MM.1S (cell line): Measurements from ENCODE around the gene NEURL1.

ENCODE experiments used
- DNase-seq: peaks from one replicate; pipeline ENCODE4 v3.0.0-alpha.2; 2015
- H2AFZ ChIP-seq: fragments of 300-600 bp; sonication (generic); 2 replicates; pipeline ENCODE4 v1.6.0; 2016; ENCODE audit warnings: antibody characterized with exemption, low read length
- H3F3A ChIP-seq: fragments of 300-600 bp; sonication (generic); 2 replicates; pipeline ENCODE4 v1.6.1; 2016; ENCODE audit warnings: mild to moderate bottlenecking, antibody characterized with exemption, low read length, moderate library complexity, mixed read lengths; ENCODE audit not compliant: insufficient read depth
- H3K27ac ChIP-seq: fragments of 300-600 bp; sonication (generic); 2 replicates; pipeline ENCODE4 v1.5.1; 2016; ENCODE audit warnings: mild to moderate bottlenecking, low read length
- H3K27me3 ChIP-seq: fragments of 300-600 bp; sonication (generic); replicated peaks from 2 replicates; pipeline ENCODE4 v1.6.0; 2016; ENCODE audit warnings: low read length; ENCODE audit not compliant: insufficient read depth
- H3K36me3 ChIP-seq: fragments of 300-600 bp; sonication (generic); replicated peaks from 2 replicates; pipeline ENCODE4 v1.6.1; 2016; ENCODE audit warnings: mild to moderate bottlenecking, low read length, mixed read lengths; ENCODE audit not compliant: insufficient read depth
- H3K4me1 ChIP-seq: fragments of 300-600 bp; sonication (generic); 2 replicates; pipeline ENCODE4 v1.6.1; 2016; ENCODE audit warnings: low read length, mixed read lengths
- H3K4me2 ChIP-seq: fragments of 300-600 bp; sonication (generic); 2 replicates; pipeline ENCODE4 v1.6.0; 2016; ENCODE audit warnings: low read depth, low read length
- H3K4me3 ChIP-seq: fragments of 300-600 bp; sonication (generic); 2 replicates; pipeline ENCODE4 v1.5.1; 2016; ENCODE audit warnings: low read length, mixed read lengths
- H3K79me2 ChIP-seq: fragments of 300-600 bp; sonication (generic); 2 replicates; pipeline ENCODE4 v1.6.1; 2016; ENCODE audit warnings: mixed run types, low read length, mixed read lengths
- H3K9ac ChIP-seq: fragments of 300-600 bp; sonication (generic); 2 replicates; pipeline ENCODE4 v1.6.1; 2016; ENCODE audit warnings: low read length, mixed read lengths
- H3K9me2 ChIP-seq: fragments of 300-600 bp; sonication (generic); replicated peaks from 2 replicates; pipeline ENCODE4 v1.6.1; 2016; ENCODE audit warnings: mild to moderate bottlenecking, low read length, mixed read lengths; ENCODE audit not compliant: insufficient read depth
- H3K9me3 ChIP-seq: fragments of 300-600 bp; sonication (generic); replicated peaks from 2 replicates; pipeline ENCODE4 v1.6.1; 2016; ENCODE audit warnings: mild to moderate bottlenecking, low read length, mixed read lengths; ENCODE audit not compliant: insufficient read depth
- H4K20me1 ChIP-seq: fragments of 300-600 bp; sonication (generic); 2 replicates; pipeline ENCODE4 v1.6.1; 2016; ENCODE audit warnings: mild to moderate bottlenecking, low read length, moderate library complexity, mixed read lengths; ENCODE audit not compliant: insufficient read depth
- CTCF ChIP-seq: fragments of 300-600 bp; sonication (generic); IDR thresholded peaks from 2 replicates; pipeline ENCODE4 v1.5.1; 2016; ENCODE audit warnings: antibody characterized with exemption, low read length, mixed read lengths
- EZH2 ChIP-seq: fragments of 300-600 bp; sonication (generic); optimal IDR thresholded peaks from 2 replicates; pipeline ENCODE3; 2017; ENCODE audit warnings: low read depth, mild to moderate bottlenecking, antibody characterized with exemption, low read length, mixed read lengths
- EZH2phosphoT487 ChIP-seq: fragments of 300-600 bp; sonication (generic); IDR thresholded peaks from 2 replicates; pipeline ENCODE4 v1.6.1; 2018; ENCODE audit warnings: antibody characterized with exemption, low read length

NEURL1 gene

GRCh38 chr10:103621783-103622125, 128.2 kb downstream of the NEURL1 start:
- no peaks in the 10 kb centered on the region for H4K20me1 ChIP-seq
- H3K4me3 ChIP-seq: no peak overlapping the region
- H3K9me2 ChIP-seq: no peaks in the 10 kb centered on the region
- no peak for TF ChIP-seq EZH2phosphoT487
- TF ChIP-seq CTCF: no peak
- no peak overlapping the region for H2AFZ ChIP-seq
- H3K4me2 ChIP-seq: no peak overlapping the region
- DNase-seq: no peak
- no peaks in the 10 kb centered on the region for H3K4me1 ChIP-seq
- no peak overlapping the region for H3K9ac ChIP-seq
- no peak overlapping the region for H3K27ac ChIP-seq
- H3K9me3 ChIP-seq: no peaks in the 10 kb centered on the region
- no peaks in the 10 kb centered on the region for H3F3A ChIP-seq
- H3K36me3 ChIP-seq: no peaks in the 10 kb centered on the region
- H3K27me3 ChIP-seq: no peaks in the 10 kb centered on the region
- no peaks in the 10 kb centered on the region for H3K79me2 ChIP-seq

- no peaks in the 10 kb centered on the region for H3K79me2 ChIP-seq
- H3K27ac ChIP-seq: no peak overlapping the region
- H4K20me1 ChIP-seq: no peaks in the 10 kb centered on the region
- H3K36me3 ChIP-seq: no peaks in the 10 kb centered on the region
- no peak overlapping the region for H3K4me2 ChIP-seq
- no peak overlapping the region for H2AFZ ChIP-seq
- DNase-seq: no peak
- no peaks in the 10 kb centered on the region for H3K9me3 ChIP-seq
- H3K9ac ChIP-seq: no peak overlapping the region
- H3K4me3 ChIP-seq: no peak overlapping the region
- H3F3A ChIP-seq: no peaks in the 10 kb centered on the region
- no peaks in the 10 kb centered on the region for H3K27me3 ChIP-seq
- no peak for TF ChIP-seq EZH2
- no peaks in the 10 kb centered on the region for H3K9me2 ChIP-seq
- H3K4me1 ChIP-seq: no peaks in the 10 kb centered on the region
These were observed 128.8 kb downstream of the NEURL1 start for GRCh38 chr10:103622286-103622685.

- H3K9me3 ChIP-seq: no peaks in the 10 kb centered on the region
- H3K4me3 ChIP-seq: no peak overlapping the region
- no peak overlapping the region for H3K9ac ChIP-seq
- no peak overlapping the region for H3K4me2 ChIP-seq
- H3K27me3 ChIP-seq: no peaks in the 10 kb centered on the region
- H3K27ac ChIP-seq: no peak overlapping the region
- no peak overlapping the region for H2AFZ ChIP-seq
- TF ChIP-seq CTCF (no peak), EZH2phosphoT487 (no peak), EZH2 (no peak)
- no peaks in the 10 kb centered on the region for H3K9me2 ChIP-seq
- H3F3A ChIP-seq: no peaks in the 10 kb centered on the region
- DNase-seq: no peak
- H3K79me2 ChIP-seq: no peaks in the 10 kb centered on the region
- H3K36me3 ChIP-seq: no peaks in the 10 kb centered on the region
- H3K4me1 ChIP-seq: no peaks in the 10 kb centered on the region
- H4K20me1 ChIP-seq: no peaks in the 10 kb centered on the region
These were observed 129.6 kb downstream of the NEURL1 start for GRCh38 chr10:103622935-103623574.

GRCh38 chr10:103626178-103626577, 132.7 kb downstream of the NEURL1 start:
- TF ChIP-seq CTCF (no peak), EZH2phosphoT487 (no peak), EZH2 (no peak)

More at GRCh38 chr10:103626178-103626577, 132.7 kb downstream of the NEURL1 start:
- no peak overlapping the region for H3K27ac ChIP-seq
- H3K36me3 ChIP-seq: no peaks in the 10 kb centered on the region
- H4K20me1 ChIP-seq: no peaks in the 10 kb centered on the region
- H3K4me1 ChIP-seq: no peaks in the 10 kb centered on the region
- H3K9ac ChIP-seq: no peak overlapping the region
- no peak overlapping the region for H3K4me3 ChIP-seq
- no peaks in the 10 kb centered on the region for H3K27me3 ChIP-seq
- H3K9me2 ChIP-seq: no peaks in the 10 kb centered on the region
- H3K79me2 ChIP-seq: no peaks in the 10 kb centered on the region
- H3F3A ChIP-seq: no peaks in the 10 kb centered on the region
- H2AFZ ChIP-seq: no peak overlapping the region
- no peak overlapping the region for H3K4me2 ChIP-seq
- DNase-seq: no peak
- H3K9me3 ChIP-seq: no peaks in the 10 kb centered on the region
